H9 (cell line): ENCODE measurements around the gene USP20. TPM values are rescaled to one million over a fixed set of nuclear protein-coding genes. Genes with fewer than 3 reads are reported as not detected.

Source experiments
- DNase-seq: peaks from one replicate; pipeline ENCODE4 v3.0.0-alpha.2; 2017
- H2AFZ ChIP-seq: one replicate; pipeline ENCODE4 v1.6.1; 2013; ENCODE audit warnings: mild to moderate bottlenecking, low read length, control low read depth, moderate library complexity
- H2AK5ac ChIP-seq: 2 replicates; pipeline ENCODE4 v1.6.1; 2013; ENCODE audit warnings: low read length, control low read depth, mixed read lengths; ENCODE audit not compliant: insufficient read length
- H2BK120ac ChIP-seq: one replicate; pipeline ENCODE4 v1.6.1; 2013; ENCODE audit warnings: low read depth, mild to moderate bottlenecking, low read length, control low read depth, inconsistent platforms; ENCODE audit not compliant: poor library complexity, severe bottlenecking
- H2BK12ac ChIP-seq: 2 replicates; pipeline ENCODE4 v1.6.1; 2013; ENCODE audit warnings: low read length, control low read depth, mixed read lengths, low read depth; ENCODE audit not compliant: insufficient read length
- H2BK15ac ChIP-seq: 2 replicates; pipeline ENCODE4 v1.6.1; 2013; ENCODE audit warnings: low read depth, low read length, control low read depth
- H2BK20ac ChIP-seq: one replicate; pipeline ENCODE4 v1.6.1; 2013; ENCODE audit warnings: low read depth, mild to moderate bottlenecking, low read length, control low read depth, inconsistent platforms; ENCODE audit not compliant: poor library complexity, severe bottlenecking
- H2BK5ac ChIP-seq: 2 replicates; pipeline ENCODE4 v1.6.1; 2013; ENCODE audit warnings: low read length, control low read depth, mixed read lengths; ENCODE audit not compliant: insufficient read length
- H3K14ac ChIP-seq: 2 replicates; pipeline ENCODE4 v1.6.1; 2013; ENCODE audit warnings: low read length, control low read depth; ENCODE audit not compliant: insufficient read depth
- H3K18ac ChIP-seq: 2 replicates; pipeline ENCODE4 v1.6.1; 2013; ENCODE audit warnings: low read depth, mild to moderate bottlenecking, mixed read lengths, low read length, control low read depth; ENCODE audit not compliant: insufficient read length
- H3K23ac ChIP-seq: 2 replicates; pipeline ENCODE4 v1.6.1; 2013; ENCODE audit warnings: low read length, control low read depth, mixed read lengths, low read depth; ENCODE audit not compliant: insufficient read length
- H3K23me2 ChIP-seq: 2 replicates; pipeline ENCODE4 v1.6.1; 2013; ENCODE audit warnings: low read depth, mild to moderate bottlenecking, mixed read lengths, low read length, control low read depth; ENCODE audit not compliant: insufficient read length, poor library complexity, severe bottlenecking
- H3K27ac ChIP-seq: 2 replicates; pipeline ENCODE4 v1.5.1; 2013; ENCODE audit warnings: low read length, control low read depth, mixed read lengths, low read depth; ENCODE audit not compliant: insufficient read length
- H3K27me3 ChIP-seq: 2 replicates; pipeline ENCODE4 v1.6.1; 2013; ENCODE audit warnings: low read length, control low read depth, inconsistent platforms; ENCODE audit not compliant: insufficient read depth
- H3K4ac ChIP-seq: 2 replicates; pipeline ENCODE4 v1.6.1; 2013; ENCODE audit warnings: low read depth, mild to moderate bottlenecking, control low read depth, inconsistent platforms, low read length, moderate library complexity
- H3K4me1 ChIP-seq: 2 replicates; pipeline ENCODE4 v1.6.1; 2013; ENCODE audit warnings: low read length, control low read depth, inconsistent platforms; ENCODE audit not compliant: insufficient read depth
- H3K4me2 ChIP-seq: 2 replicates; pipeline ENCODE4 v1.6.1; 2013; ENCODE audit warnings: low read length, control low read depth, mixed read lengths; ENCODE audit not compliant: insufficient read length, insufficient read depth
- H3K56ac ChIP-seq: 2 replicates; pipeline ENCODE4 v1.6.1; 2013; ENCODE audit warnings: low read depth, mild to moderate bottlenecking, mixed read lengths, low read length, control low read depth; ENCODE audit not compliant: insufficient read length
- H3K79me1 ChIP-seq: 2 replicates; pipeline ENCODE4 v1.6.1; 2013; ENCODE audit warnings: low read depth, mild to moderate bottlenecking, moderate library complexity, low read length, control low read depth, inconsistent platforms; ENCODE audit not compliant: insufficient read depth, poor library complexity, severe bottlenecking
- H3K79me2 ChIP-seq: 2 replicates; pipeline ENCODE4 v1.6.1; 2013; ENCODE audit warnings: low read length, control low read depth, inconsistent platforms; ENCODE audit not compliant: insufficient read depth
- H3K9ac ChIP-seq: 2 replicates; pipeline ENCODE4 v1.6.1; 2013; ENCODE audit warnings: low read length, control low read depth, mixed read lengths; ENCODE audit not compliant: insufficient read length; ENCODE audit errors: extremely low read depth
- H3K9me3 ChIP-seq: one replicate; pipeline ENCODE4 v1.6.1; 2013; ENCODE audit warnings: low read depth, low read length, inconsistent platforms; ENCODE audit not compliant: control insufficient read depth
- H3T11ph ChIP-seq: one replicate; pipeline ENCODE4 v1.6.1; 2013; ENCODE audit warnings: mild to moderate bottlenecking, low read length, control low read depth, inconsistent platforms
- H4K20me1 ChIP-seq: one replicate; pipeline ENCODE4 v1.6.1; 2013; ENCODE audit not compliant: control insufficient read depth, insufficient read length, insufficient read depth
- H4K5ac ChIP-seq: 2 replicates; pipeline ENCODE4 v1.6.1; 2013; ENCODE audit warnings: low read depth, mild to moderate bottlenecking, mixed read lengths, low read length, control low read depth; ENCODE audit not compliant: insufficient read length
- H4K8ac ChIP-seq: replicated peaks from 2 replicates; pipeline ENCODE4 v1.6.1; 2013; ENCODE audit warnings: low read length, control low read depth, mixed read lengths, low read depth; ENCODE audit not compliant: insufficient read length
- H4K91ac ChIP-seq: 2 replicates; pipeline ENCODE4 v1.6.1; 2013; ENCODE audit warnings: low read depth, mild to moderate bottlenecking, moderate library complexity, mixed read lengths, low read length, control low read depth; ENCODE audit not compliant: insufficient read length
- H3K27ac Mint-ChIP-seq, 3 experiments: 2 replicates in 2 of 3; 3 replicates in 1 of 3; pipeline ENCODE4 v1.8.0; 2020 to 2021; ENCODE audit warnings: mixed read lengths in 3 of 3, mild to moderate bottlenecking in 1 of 3, moderate library complexity in 1 of 3
- H3K27me3 Mint-ChIP-seq: 2 replicates; pipeline ENCODE4 v1.8.0; 2021; ENCODE audit warnings: low read depth, mild to moderate bottlenecking, moderate library complexity, mixed read lengths
- H3K36me3 Mint-ChIP-seq, 3 experiments: 2 replicates in 2 of 3; 3 replicates in 1 of 3; pipeline ENCODE4 v1.8.0; 2020 to 2021; ENCODE audit warnings: low read depth in 3 of 3, mixed read lengths in 3 of 3; ENCODE audit not compliant: insufficient read depth in 1 of 3
- H3K4me1 Mint-ChIP-seq, 2 experiments: 2 replicates each; pipeline ENCODE4 v1.8.0; 2020; ENCODE audit warnings: mixed read lengths in 2 of 2
- H3K4me3 Mint-ChIP-seq, 2 experiments: 2 replicates in 1 of 2; 3 replicates in 1 of 2; pipeline ENCODE4 v1.8.0; 2020 to 2021; ENCODE audit warnings: mild to moderate bottlenecking in 2 of 2, mixed read lengths in 2 of 2, moderate library complexity in 1 of 2
- H3K9me3 Mint-ChIP-seq, 2 experiments: 2 replicates in 1 of 2; 3 replicates in 1 of 2; pipeline ENCODE4 v1.8.0; 2020; ENCODE audit warnings: mild to moderate bottlenecking in 2 of 2, mixed read lengths in 2 of 2, moderate library complexity in 1 of 2
- CTCF ChIP-seq: fragments of 200-600 bp; sonication (generic); conservative IDR thresholded peaks from 3 replicates; pipeline ENCODE4 v1.8.0; 2021; ENCODE audit warnings: antibody characterized with exemption, mild to moderate bottlenecking
- WGBS: extraction: QIAGEN DNeasy Blood & Tissue Kit; methylation state at CpG from one replicate; pipeline ENCODE4 v1.1.7; 2013; ENCODE audit warnings: missing lambda C conversion rate, low lambda C conversion rate, mixed read lengths; ENCODE audit not compliant: insufficient read length; ENCODE audit errors: extremely low coverage; 5-methylcytosine and 5-hydroxymethylcytosine counted together
- total RNA-seq: library from RNA; stranded (reverse); gene quantifications from 2 replicates; pipeline ENCODE4 v1.2.1, GENCODE V29; 2021

The USP20 gene
- total RNA-seq, 1 experiment from 2014 or later = 20.9 TPM

DNA sequence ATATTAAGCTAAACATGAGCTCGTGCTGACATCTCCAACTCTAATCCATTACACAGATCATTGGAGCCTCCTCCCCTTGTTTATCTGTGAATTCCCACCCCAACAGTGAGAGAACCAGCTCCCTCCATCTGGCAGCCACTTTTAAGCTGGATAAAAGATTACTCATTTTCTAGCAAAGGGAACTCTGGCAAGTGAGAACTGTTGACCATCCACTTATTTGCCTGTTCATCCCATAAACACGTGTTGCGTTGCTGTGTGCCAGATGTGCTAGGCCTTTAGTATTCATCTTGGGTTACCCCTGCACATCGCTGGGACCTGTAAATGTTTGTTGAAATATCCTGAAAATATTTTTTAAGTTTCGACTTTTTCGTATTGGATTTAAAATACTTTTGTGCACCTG, 8.9 kb upstream of the USP20 start:
- Histone ChIP-seq H3K56ac (no peak overlapping the region), H2BK12ac (no peak overlapping the region), H3K23me2 (peaks cover 5% of the 10 kb centered on the region), H3K79me1 (peaks cover 3% of the 10 kb centered on the region), H3K4me2 (no peak overlapping the region), H2BK15ac (no peak overlapping the region), H2BK5ac (no peak overlapping the region), H4K91ac (no peak overlapping the region), H3T11ph (no peak overlapping the region), H3K14ac (no peak overlapping the region), H4K5ac (no peak overlapping the region), H4K8ac (no peak overlapping the region), H2BK20ac (no peak overlapping the region), H2BK120ac (no peak overlapping the region), H3K23ac (no peak overlapping the region), H3K27ac (no peak overlapping the region), H3K18ac (no peak overlapping the region), H3K9ac (no peak overlapping the region), H2AFZ (no peak overlapping the region), H3K9me3 (no peaks in the 10 kb centered on the region), H3K4ac (no peak overlapping the region), H4K20me1 (no peaks in the 10 kb centered on the region), H3K4me1 (no peaks in the 10 kb centered on the region), H2AK5ac (no peak overlapping the region), H3K79me2 (no peaks in the 10 kb centered on the region; the same call in 1 of the 2 replicates), H3K27me3 (no peaks in the 10 kb centered on the region)
- no peak for DNase-seq
- H3K4me3 Mint-ChIP-seq = no peak overlapping the region
- H3K27me3 Mint-ChIP-seq = no peaks in the 10 kb centered on the region
- peaks cover 7 to 9% of the 10 kb centered on the region in 2 experiments for H3K4me1 Mint-ChIP-seq
- H3K36me3 Mint-ChIP-seq = peaks cover 23 to 59% (median 50%) of the 10 kb centered on the region in 3 experiments; a peak in 6 of 7 replicates
- no peaks in the 10 kb centered on the region for H3K9me3 Mint-ChIP-seq
- no peak for TF ChIP-seq CTCF
- no peak overlapping the region; a peak in 1 of 7 replicates for H3K27ac Mint-ChIP-seq
- WGBS = no CpG with 5 or more reads among the region's 6 CpGs
